Mesodermal cell (in vitro differentiated cells): Measurements from ENCODE around the gene ARL13B.

ENCODE experiments used
- H3K27ac ChIP-seq: 2 replicates; pipeline ENCODE4 v1.7.0; 2013; ENCODE audit warnings: mild to moderate bottlenecking, low read depth, low read length, moderate library complexity; ENCODE audit not compliant: severe bottlenecking
- H3K36me3 ChIP-seq: 2 replicates; pipeline ENCODE4 v1.7.1; 2013; ENCODE audit warnings: mild to moderate bottlenecking, low read length, moderate library complexity; ENCODE audit not compliant: control insufficient read depth, insufficient read depth
- H3K4me1 ChIP-seq: one replicate; pipeline ENCODE4 v1.7.1; 2013; ENCODE audit warnings: mild to moderate bottlenecking, low read length; ENCODE audit not compliant: insufficient read depth, control insufficient read depth, poor library complexity, severe bottlenecking
- H3K4me3 ChIP-seq: 2 replicates; pipeline ENCODE4 v1.7.0; 2013; ENCODE audit warnings: low read length, control low read depth, mild to moderate bottlenecking; ENCODE audit not compliant: insufficient read depth, poor library complexity, severe bottlenecking; ENCODE audit errors: extremely low read depth
- H3K9me3 ChIP-seq: 2 replicates; pipeline ENCODE4 v1.7.1; 2013; ENCODE audit warnings: mild to moderate bottlenecking, low read length, moderate library complexity; ENCODE audit not compliant: control insufficient read depth
- WGBS, 2 experiments: methylation state at CpG; one replicate each; pipeline ENCODE4 v1.1.5; 2013; ENCODE audit warnings: missing lambda C conversion rate in 2 of 2; ENCODE audit not compliant: insufficient coverage in 2 of 2; 5-methylcytosine and 5-hydroxymethylcytosine counted together

Gene ARL13B

DNA sequence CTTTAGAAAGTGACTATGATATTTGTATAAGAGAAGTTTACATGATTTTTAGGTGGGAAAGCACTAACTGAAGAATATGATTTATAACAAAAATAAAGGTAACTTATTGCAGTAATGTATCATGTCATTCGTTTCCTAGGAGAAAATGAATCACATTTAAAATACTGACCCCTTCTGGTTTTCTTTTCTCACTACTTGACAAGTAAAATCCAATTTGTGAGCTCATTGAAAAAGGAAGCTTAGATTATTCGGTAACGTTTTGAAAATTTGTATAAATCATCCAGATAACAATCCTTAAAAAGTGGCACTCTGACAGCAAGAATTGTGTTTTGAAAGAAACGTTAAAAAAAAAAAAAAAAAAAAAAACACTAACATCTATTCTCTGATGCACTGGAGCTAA is 121.9 kb downstream of the ARL13B start:
- no peak overlapping the region for H3K27ac ChIP-seq
- H3K36me3 ChIP-seq = peaks cover 11% of the 10 kb centered on the region
- WGBS, 2 experiments = no CpG with 5 or more reads among the region's 4 CpGs
- H3K4me1 ChIP-seq = no peaks in the 10 kb centered on the region
- H3K9me3 ChIP-seq = no peaks in the 10 kb centered on the region
- H3K4me3 ChIP-seq = no peak overlapping the region
